Dermis blood vessel endothelial cell (primary cell): ENCODE measurements around the gene YIPF3. TPM values are rescaled to one million over a fixed set of nuclear protein-coding genes. Genes with fewer than 3 reads are reported as not detected.
"Not testable (repeated sequence)": the region's sequence is repeated elsewhere in the genome, so short reads cannot be mapped to it uniquely, and the experiment has no call there.

ENCODE experiments used
- DNase-seq: peaks from one replicate; pipeline ENCODE4 v3.0.0; 2010
- total RNA-seq: library from RNA; depleted of rRNA; stranded (reverse); fragments of >200 nt; gene quantifications from 2 replicates; pipeline ENCODE4 v1.2.3, GENCODE V29; 2014

The YIPF3 gene
- total RNA-seq, 1 donor from 2014 or later = 149 TPM

DNA sequence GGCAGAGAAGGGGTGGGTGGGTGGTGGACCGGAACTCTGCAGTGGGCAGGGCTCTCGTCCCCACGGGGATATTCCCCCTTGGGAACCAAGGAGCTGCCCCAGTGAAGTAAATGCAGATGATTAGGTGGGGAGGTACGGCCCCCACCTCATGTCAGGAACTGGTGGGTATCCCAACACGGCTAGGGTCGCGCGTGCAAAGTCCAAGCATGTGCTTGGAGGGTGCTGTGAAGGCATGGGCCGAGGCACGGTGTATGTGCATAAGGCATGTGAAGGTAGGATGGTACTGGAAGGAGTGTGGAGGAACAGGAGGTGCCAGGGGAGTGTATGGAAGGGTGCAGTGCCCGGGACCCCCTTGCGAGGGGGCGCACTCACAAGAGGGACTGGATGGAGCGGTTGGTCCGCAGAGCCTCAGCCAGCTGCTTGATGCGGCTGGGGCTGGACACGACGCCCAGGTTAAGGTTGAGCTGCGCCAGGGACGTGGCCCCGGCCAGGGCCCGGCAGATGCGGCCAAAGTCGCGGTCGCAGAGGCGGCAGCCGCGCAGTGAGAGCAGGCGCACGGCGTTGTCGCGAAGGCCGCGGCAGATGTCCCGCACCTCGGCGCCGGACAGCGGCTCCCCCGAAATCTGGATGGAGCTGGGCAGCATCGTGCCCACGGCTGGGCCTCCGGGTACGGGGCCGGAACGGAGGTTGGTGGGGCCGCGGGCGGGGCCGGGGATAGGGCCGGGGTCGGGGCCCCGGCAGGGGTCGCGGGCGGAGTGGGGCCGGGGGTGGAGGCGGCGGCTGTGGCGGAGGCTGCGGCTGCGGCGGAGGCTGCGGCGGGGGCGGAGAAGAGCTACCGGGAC lies 7.4 kb downstream of the YIPF3 start:
- DNase-seq = peak; percentile 15

DNA sequence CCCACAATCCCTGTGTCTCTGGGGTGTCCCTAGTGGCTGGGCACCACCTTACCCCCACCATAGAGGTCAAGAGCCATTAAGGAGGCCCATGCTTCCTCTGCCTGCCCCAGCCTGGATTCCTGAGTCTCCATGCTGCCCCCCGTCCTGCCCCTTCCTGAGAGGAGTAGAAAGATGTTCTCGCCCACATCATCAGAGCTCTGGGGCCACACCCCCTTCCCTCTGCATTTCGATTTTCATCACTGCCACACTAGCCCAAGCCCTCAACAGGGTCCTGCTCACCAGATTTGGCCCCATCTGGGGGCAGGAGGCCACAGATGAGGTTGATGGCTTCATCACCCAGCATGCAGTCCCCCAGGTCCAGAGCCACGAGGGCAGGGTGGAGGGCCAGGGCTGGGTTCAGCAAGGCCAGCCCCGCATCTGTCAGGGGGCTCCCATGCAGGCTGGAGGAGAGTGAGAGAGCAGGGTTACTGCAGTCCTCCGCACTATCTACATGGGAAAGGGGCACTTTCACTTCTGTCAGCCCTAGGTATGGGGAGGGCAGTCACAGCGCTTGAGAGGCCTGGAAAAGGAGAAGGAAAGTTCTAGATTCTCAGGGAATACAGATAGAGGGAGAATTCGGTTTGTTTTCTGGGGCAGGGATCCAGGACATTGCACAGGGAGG lies 8.1 kb downstream of the YIPF3 start:
- no peak for DNase-seq

DNA sequence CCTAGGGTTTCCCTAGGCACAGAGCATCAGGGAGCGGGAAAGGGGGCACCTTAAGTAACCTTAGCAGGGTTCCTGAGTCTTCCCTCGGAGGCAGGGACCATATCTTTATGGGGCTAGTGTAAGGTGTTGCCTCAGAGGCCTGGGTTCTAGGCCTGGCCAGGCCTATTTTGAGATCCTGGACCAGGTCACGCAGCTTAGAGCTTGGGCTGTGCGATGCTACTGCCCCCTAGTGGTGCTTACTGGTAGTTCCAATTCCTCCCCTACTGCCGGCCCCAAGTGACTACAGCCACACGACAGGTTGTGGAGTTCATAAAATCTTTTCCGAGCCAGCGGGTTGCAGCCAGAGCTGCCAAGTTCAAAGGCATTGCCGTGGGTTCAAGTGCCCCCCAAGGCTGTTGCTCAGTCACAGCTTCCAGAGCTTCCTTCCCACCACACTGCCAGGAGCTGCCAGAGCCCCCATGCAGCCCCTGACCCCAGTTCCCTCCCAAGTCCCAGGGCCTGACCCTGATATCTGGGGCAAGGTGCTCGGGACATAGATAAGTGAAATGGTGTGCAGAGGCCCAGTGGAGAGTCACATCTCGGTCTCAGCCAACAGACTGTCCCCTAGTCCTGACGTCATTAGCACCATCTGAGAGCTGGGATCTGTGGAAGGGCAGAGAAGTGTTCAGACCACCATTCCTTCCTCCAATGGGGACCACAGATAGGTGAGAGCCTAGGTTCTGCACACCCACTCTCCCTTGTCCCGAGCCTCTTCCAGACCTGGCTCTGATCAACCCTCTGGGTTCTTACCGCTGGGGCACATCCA lies 9.9 kb downstream of the YIPF3 start:
- DNase-seq = peak; percentile 95

DNA sequence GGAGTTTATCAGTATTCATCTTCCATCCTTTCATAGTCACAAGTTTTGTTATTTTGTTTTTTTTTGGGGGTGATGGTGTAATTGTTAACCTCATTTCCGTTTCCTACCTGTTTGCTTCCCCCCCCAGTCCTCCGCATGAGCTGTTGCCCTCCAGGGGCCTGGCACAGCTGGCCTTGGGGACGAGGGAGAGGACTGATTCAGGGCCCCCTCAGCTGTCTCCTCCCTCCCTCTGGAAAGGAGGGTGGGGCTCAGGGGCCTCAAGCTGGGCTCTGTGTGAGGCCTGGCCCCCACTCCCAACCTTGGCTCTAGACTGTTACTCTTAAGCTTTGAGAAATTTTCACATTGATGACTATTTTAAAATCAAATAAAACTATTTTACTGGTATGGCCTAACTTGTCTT lies 10.6 kb downstream of the YIPF3 start:
- no peak for DNase-seq

DNA sequence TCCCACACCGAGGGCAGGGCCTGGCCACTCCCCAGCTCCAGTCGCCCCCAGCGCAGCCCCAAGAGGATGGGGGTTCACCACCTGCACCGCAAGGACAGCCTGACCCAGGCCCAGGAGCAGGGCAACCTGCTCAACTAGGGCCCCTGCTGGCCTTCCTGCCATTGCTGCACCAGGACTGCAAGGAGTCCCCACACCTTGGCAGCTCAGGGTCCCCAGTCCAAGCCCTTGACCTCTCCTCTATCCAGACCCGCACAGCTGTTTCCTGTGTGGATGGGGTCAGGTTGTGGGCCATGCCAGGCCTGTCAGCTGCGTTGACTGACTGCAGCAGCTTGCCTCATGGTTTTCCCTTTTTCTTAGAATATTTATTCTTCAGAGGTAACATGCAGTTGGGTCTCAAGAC lies 11.0 kb downstream of the YIPF3 start:
- DNase-seq = peak; percentile 27

DNA sequence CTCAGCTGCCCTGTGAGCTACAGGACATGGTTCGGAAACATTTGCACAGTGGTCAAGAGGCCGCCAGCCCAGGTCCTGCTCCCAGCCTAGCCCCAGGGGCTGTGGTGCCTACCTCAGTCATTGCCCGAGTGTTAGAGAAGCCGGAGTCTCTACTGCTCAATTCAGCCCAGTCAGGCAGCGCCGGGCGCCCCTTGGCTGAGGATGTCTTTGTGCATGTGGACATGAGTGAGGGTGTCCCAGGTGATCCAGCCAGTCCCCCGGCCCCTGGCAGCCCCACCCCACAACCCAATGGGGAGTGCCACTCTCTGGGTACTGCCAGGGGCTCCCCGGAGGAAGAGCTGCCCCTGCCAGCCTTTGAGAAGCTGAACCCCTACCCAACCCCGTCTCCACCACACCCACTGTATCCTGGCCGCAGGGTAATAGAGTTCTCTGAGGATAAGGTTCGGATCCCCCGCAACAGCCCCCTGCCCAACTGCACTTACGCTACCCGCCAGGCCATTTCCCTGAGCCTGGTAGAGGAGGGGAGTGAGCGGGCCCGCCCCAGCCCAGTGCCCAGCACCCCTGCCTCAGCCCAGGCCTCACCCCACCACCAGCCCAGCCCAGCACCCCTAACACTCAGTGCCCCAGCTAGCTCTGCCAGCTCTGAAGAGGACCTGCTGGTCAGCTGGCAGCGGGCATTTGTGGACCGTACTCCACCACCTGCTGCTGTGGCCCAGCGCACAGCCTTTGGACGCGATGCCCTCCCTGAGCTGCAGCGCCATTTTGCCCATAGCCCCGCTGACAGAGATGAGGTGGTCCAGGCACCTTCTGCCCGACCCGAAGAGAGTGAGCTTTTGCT lies 11.8 kb downstream of the YIPF3 start:
- no peak for DNase-seq

DNA sequence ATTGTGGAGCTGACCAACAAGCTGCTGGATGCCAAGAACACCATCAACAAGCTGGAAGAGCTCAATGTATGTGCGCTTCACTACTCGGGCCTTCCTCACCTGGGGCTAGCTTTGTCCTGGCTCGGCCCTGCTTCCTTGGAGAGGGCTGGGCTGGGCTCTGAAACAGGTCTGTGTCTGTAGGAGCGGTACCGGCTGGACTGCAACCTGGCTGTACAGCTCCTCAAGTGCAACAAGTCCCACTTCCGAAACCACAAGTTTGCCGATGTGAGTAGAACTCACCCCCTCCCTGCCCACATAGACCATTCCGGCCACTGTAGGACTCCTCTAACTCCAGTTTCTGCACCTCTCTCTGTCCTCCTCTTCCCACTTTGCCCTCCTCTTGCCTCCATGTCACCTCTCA lies 13.3 kb downstream of the YIPF3 start:
- DNase-seq = no peak

DNA sequence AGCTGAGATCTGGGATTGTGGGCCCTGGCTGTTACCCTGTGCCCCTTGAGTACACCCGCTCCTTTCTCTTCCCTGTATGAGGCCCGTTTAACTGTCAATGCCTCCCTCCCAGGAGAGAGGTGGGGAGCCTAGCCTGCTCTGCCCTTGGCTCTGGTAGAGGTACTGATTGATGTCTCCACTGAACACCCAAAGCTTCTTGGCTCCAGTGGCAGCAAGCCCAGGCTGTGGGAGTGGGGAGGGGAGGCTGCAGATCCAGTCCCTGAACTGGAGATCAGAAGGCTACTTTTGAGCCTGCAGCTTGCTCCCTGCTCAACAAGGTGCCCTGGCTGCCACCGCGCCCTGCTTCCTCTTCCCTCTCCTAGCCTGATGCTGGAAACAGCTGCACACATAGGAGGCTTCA lies 14.1 kb downstream of the YIPF3 start:
- no peak for DNase-seq

DNA sequence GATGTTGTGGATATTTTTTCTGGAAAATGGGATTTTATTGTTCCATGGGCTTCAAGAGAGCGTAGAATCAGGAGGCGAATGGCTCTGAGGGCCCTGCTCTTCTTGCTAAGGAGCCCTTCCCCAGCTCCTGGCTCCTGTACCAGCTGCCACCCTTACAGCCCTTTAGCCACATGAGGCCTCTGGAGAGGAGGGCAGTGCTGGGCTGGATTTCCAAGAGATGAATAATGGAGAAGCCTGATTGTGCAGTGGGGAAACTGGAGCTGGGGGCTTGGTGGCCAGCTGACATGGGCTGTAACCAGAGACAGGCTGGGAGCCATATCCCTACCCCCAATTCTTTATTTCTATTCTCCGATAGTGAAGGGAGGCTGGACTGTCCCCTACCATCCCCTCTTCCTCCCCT lies 15.8 kb downstream of the YIPF3 start:
- DNase-seq = no peak

DNA sequence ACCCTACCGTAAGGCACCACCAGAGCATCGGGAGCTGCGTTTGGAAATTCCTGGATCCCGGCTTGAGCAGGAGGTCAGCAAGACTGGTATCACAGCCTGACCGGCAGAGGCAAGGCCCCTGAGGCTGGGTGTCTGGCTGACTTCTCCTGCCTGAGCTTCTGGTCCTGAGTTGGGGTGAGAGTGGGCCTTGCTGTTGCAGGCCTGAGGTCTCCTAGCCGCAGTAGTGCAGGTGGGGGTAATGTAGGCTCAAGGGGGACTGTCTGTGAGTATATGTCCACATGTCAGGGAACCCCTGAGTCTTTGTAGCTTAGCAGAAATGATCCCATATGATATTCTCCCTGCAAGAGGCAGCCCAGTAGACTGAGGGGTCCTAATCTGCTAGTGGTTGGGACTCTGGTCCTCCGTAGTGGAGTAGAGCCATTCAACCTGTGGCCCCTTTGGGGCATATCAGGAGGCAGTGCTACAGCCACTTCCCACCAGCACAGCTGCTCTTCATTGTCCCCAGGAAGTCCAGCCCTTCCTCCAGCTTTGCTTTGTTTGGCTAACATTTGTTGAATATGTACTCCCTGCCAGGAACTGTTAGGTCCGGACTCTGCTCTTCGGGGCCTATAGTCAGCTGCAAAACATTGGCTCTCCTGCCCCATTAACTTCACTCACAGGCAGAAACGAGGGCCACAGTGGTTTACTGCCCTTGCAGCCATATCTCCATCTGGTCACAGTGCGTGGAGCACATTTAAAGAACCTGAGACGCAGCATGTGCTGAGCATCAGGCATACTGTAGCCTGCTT lies 17.5 kb downstream of the YIPF3 start:
- peak; percentile 81 for DNase-seq

DNA sequence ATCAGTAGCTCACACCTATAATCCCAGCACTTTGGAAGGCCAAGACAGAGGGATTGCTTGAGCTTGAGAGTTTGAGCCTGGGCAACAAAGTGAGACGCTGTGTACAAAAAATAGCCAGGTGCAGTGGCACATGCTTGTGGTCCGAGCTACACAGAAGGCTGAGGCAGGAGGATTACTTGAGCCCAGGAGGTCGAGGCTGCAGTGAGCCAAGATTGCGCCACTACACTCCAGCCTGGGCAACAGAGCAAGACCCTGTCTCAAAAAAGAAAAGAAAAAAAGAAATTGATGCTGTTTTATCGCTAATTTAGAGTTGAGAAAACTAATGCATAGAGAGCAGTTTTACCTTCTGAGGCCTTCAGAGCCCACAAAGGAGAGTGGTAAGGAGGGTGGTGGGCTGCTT lies 18.4 kb downstream of the YIPF3 start:
- not testable (repeated sequence) for DNase-seq

DNA sequence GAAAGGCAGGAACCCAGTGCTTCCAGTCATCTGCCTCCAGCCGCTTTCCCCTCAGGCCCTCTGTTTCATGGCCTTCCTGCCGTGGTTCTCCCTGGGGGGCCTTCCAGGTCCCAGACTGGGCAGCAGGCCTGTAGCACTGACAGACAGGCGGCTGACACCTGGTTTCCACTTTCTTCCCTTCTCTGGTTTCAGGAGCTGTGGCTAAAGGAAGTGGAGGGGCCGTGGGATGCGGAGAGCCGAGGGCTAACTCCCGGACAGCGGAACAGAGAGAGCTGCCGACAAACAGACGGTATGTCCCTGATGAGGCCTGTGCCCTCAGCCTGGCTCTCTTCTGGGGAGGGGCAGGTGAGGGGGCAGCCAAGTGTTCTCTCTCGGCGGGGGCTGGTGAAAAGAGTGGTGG lies 19.0 kb downstream of the YIPF3 start:
- no peak for DNase-seq

DNA sequence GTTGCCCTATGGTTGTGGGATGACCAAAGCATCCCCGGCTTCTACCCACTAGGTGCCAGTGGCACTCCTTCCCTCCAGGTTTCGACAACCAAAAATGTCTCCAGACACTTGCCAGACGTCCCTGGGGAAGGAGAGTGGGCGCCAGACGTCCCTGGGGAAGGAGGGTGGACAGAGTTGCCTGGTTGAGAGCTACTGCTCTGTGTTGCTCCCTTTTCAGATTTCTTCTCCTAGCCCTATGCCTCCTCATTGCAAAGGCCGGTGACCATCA lies 19.7 kb downstream of the YIPF3 start:
- no peak for DNase-seq

DNA sequence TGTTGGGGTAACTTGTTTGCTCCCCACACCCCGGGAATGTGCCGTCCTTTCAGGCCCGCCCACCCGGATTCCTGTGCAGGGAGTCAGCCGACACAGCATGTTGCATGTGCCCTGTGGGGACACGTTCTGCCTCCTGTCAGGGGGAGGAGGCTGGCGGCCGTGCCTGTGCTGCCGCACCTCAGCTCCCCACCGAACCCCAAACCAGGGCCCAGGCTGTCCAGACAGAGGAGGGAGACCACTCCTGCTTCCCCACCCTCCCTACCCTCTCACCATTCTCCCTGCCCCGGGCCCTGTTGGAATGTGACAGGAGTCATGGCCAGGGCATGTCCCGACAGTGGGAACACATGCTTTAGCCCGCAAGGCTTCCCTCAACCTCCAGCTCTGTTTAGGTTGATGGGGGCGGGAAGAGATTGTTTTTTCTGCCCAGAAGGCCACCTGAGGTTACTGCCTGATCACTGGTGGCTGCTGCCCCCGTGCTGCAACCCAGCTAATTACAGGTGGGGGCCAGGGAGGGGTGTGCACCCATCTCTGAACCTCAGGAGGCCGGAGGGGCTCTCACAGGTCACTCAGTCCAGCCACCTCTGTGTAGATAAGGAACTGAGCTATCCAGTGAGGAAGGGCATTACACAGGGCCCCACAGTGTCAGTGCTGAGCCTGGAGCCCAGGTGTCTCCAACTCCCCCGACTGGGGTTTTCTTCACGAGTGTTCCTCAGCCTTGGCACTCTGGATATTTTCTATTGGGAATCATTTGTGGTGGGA lies 20.2 kb downstream of the YIPF3 start:
- peak; percentile 65 for DNase-seq

DNA sequence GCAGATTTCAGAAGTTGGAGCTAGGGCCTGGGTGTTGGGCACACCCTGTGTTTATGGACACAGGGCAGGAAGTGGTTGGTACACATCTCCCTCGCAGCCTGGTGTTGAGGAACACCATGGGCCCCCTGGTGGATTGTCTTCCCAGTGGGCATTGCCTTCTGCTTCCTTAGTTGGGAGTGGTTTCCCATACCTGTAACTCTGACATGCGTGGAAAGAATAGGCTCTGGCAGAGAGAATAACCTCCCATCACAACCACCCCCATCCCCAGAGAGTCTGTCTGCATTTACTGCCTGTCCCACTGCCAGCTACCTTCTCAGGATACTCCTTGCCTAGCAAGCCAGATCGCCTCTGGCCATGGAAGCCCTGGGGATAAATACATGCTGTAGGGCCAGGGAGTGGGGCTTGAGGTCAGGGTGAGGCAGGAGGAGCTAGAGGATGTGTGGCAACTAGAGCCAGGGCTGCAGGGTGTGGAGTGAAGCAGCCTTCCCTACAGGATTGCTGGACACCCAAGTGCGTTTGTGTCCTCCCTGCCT lies 21.3 kb downstream of the YIPF3 start:
- DNase-seq = peak; percentile 19

DNA sequence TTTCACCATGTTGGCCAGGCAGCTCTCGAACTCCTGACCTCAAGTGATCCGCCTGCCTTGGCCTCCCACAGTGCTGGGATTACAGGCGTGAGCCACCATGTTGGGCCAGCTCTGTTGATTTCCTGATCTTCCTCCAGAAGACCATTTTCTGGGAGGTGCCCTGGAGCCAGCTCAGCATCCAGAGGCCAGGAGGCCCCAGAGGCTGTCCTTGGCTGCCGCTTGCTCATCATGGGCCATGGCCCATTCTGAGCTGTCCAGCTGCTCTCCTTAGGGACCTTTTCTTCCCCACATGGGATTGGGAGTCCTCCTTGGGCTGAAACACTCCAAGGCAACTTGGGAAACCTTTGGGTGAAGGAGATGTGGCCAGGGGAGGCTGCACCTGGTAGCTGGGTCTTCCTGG lies 22.0 kb downstream of the YIPF3 start:
- no peak for DNase-seq

DNA sequence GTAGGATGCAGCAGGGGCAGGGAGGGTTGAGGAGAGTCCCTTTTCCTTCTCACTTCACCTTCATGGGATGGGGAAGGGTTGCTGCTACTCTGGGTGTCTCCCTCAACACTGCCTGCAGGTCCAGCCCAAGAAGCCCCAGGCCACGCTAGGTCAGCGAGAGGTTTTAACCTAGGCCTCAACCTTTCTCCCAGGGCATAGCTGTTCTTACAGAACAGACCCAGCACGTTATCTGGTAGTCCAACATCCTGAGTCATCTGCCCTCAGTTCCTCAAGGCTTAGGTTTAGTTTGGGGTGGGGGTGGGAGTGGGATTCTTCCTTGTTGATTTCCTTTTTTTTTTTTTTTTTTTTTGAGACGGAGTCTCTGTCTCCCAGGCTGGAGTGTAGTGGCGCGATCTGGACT lies 22.4 kb downstream of the YIPF3 start:
- DNase-seq = no peak

DNA sequence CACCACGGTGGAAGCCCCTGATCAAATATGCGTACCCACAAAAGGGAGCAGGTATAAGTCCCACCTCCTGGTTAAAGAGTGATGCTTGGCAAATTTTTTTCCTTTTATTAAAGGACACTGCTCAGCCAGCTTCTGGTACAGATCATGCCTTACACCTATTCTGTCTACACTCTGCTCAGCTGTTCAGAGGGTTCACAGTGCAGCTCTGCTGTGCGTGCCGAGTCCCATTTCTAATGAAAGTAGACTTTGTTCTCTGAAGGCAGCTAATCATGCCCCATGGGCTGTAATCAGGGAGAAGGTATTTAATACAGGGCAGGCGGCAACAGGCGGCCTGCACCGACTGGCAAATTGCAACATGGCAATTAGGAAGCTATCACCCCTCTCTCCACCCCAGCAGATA lies 22.9 kb downstream of the YIPF3 start:
- no peak for DNase-seq

DNA sequence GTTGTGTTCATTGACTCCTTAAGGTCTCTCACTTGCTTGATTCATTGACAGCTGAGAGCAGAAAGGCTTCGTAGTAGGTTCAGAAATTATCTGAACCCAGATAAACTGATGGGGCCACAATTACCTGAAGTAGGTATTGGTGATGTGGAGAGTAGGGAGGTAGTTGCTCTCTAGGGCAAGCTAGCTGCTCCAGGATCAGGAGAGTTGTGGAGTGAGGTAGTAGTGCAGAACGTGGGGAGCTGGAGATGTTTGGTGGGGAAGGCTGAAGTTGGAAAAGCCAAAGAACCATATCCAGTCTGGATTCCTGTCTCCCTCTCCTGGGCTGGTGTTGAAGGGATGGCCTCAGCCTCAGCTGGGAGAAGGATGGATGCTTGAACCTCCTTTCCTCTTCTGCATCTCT lies 23.5 kb downstream of the YIPF3 start:
- no peak for DNase-seq

DNA sequence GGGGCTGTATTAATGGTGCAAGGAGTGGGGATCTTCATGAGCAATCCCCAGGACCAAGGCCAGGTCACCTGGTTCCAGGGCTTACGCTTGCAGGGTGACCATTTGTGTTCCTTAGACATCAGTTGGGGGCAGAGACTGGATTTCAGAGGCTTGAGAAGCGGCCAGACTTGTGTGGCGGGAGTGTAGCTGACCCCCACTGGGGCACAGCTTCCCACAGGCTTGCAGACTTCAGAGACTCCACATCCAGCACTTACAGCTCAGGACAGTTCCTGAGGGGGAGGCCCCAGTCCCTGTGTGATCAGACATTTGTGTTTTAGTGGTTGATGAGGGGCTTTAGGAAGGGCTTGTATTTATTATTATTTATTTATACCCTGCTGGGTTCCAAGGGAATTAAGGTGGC lies 24.1 kb downstream of the YIPF3 start:
- DNase-seq = no peak
